ENCODE results near the gene SARNP.
"Not testable (repeated sequence)": the region's sequence is repeated elsewhere in the genome, so short reads cannot be mapped to it uniquely, and the experiment has no call there.

Gene SARNP

GRCh38 chr12:55838361-55838760 is 20.8 kb upstream of the SARNP start:
- no peak for DNase-seq

- not testable (repeated sequence) for DNase-seq
Measured at GRCh38 chr12:55834400-55834799, 16.9 kb upstream of the SARNP start.

- DNase-seq = no peak
Measured at GRCh38 chr12:55833056-55833455, 15.5 kb upstream of the SARNP start.

- no peak for DNase-seq
Measured at GRCh38 chr12:55831447-55831815, 13.9 kb upstream of the SARNP start.

GRCh38 chr12:55830601-55831446 is 13.3 kb upstream of the SARNP start:
- peak; percentile 71 for DNase-seq

- peak; percentile 73 for DNase-seq
Measured at GRCh38 chr12:55829967-55830600, 12.6 kb upstream of the SARNP start.

DNA sequence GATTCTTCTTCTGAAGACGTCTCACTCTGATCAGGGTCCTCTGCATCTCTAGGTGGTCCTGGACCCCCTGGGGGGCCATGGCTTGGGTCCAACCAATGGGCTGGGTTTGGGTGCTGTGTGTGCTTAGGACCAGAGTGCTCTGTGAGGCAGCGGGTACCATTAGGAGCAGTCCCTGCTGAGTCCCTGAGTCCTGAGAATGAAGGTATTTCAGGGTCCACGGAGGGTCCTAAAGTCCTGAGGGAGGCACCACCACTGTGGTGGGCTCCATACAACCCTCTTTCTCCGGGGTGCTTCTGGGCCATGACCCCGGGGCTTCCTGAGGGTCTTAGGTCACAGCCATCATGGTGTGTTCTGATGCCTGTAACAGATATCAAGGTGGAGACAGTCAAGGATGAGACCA is 10.8 kb upstream of the SARNP start:
- DNase-seq = no peak

GRCh38 chr12:55827806-55828205 is 10.3 kb upstream of the SARNP start:
- DNase-seq = no peak

DNA sequence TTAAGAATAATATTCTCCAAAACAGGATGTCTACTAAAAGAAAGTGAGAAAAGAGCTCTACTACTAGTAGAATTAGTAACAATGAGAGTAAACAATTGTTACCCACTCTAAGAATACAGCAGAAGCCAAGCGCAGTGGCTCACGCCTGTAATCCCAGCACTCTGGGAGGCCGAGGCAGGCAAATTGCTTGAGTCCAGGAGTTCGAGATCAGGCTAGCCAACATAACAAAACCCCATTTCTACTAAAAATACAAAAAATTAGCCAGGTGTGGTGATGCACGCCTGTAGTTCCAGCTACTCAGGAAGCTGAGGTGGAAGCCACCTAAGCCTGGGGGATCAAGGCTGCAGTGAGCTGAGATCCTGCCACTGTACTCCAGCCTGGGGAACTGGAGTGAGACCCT is 7.2 kb upstream of the SARNP start:
- no peak for DNase-seq

GRCh38 chr12:55823419-55823818 is 5.9 kb upstream of the SARNP start:
- no peak for DNase-seq

DNA sequence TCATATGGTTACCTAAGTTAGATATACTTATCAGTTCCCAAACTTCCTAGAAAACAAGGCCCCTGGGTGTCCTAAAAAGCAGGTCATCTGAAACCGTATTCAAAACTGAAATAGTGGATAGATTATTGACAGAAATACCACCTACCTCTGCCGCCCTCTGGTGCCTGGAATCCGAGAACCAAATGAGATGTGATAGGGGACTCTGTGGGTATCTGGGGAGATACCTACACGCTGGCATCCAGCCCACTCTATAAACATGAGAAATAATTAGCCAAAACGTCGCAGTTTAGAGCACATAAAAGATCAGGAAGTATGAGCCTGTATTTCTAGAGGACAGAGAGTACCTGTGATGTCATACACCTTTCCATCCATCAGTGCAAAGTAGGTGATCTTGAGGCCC is 4.7 kb upstream of the SARNP start:
- no peak for DNase-seq

GRCh38 chr12:55820679-55821078 is 3.2 kb upstream of the SARNP start:
- DNase-seq = peak; percentile 48

GRCh38 chr12:55818886-55819285 is 1.4 kb upstream of the SARNP start:
- DNase-seq = no peak

GRCh38 chr12:55818140-55818728 is 710 bp upstream of the SARNP start:
- DNase-seq = peak; percentile 89

- peak; percentile 43 for DNase-seq
Measured at GRCh38 chr12:55816881-55817344, 611 bp downstream of the SARNP start.

DNA sequence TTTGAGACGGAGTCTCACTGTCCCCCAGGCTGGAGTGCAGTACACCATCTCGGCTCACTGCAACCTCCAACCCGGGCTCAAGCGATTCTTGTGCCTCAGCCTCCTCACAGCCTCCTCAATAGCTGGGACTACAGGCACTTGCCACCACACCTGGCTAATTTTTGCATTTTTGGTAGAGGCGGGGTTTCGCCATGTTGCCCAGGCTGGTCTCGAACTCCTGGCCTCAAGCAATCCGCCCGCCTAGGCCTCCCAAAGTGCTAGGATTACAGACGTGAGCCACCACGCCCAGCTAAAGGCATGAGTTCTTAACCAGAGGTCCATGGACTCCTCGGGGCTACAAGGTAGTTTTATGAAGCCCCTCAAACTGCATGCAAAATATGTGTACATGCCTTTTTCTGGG is 2.1 kb downstream of the SARNP start:
- DNase-seq = no peak

DNA sequence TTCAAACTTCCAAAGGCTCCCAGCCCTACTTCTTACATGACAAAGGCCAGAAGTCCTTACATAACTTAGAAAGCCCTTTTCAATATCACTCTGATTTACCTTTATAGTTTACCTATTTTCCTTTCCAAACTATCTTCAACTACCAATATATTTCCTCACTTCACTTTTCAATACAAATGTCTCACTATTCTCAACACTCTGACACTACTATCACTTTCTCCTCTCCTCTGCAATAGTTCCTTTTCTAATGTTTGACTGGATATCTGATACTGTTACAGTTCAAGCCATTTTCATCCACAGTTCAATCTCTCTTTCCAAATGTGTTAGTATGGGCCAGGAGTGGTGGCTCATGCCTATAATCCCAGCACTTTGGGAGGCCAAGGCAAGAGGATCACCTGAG is 3.3 kb downstream of the SARNP start:
- no peak for DNase-seq

DNA sequence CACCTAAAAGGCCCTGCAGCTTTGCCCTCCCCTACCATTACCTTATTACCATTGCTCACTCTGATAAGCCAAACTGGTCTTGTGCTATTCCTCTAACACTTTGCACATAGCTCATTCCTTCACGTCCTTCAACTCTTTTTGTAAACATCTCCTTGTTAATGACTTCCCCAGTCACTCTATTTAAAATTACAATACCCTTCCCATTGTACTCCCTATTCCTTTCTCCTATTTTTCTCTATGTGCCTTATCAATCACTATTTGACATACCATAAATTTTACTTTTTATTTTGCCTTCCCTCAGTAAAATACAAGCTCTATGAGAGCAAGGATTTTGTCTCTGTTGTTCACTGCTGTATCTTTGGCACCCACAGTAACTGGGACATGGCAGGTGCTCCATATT is 5.4 kb downstream of the SARNP start:
- DNase-seq = no peak

DNA sequence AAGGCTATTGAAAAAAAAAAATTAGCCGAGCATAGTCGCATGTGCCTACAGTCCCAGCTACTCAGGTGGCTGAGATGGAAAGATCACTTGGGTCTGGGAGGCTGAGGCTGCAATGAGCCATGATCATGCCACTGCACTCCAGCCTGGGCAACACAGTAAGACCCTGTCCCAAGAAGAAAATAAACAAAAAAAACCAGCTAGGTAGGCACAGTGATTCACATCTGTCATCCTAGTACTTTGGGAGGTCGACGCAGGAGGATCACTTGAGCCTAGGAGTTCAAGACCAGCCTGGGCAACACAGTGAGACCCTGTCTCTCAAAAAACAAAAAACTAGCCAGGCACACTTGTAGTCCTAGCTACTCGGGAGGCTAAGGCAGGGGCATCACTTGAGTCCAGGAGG is 8.2 kb downstream of the SARNP start:
- DNase-seq = no peak

DNA sequence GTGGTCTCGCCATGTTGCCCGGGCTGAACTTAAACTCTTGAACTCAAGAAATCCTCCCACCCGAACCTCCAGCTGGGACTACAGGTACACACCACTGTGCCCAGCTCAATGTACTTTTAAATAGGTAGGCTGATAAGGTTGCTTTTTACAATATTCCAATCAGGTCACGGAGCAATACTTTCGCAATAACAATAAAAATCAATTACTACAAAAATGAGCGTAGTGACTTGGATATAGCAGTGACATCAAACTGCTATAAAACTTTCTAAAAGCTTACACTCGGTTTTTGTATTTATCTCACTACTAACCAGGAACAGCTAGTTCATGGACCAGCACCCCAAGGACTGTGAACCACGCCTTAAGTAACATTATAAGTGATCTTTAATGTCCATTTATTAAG is 10.5 kb downstream of the SARNP start:
- DNase-seq = no peak

GRCh38 chr12:55797550-55797949 is 20.0 kb downstream of the SARNP start:
- DNase-seq = no peak

DNA sequence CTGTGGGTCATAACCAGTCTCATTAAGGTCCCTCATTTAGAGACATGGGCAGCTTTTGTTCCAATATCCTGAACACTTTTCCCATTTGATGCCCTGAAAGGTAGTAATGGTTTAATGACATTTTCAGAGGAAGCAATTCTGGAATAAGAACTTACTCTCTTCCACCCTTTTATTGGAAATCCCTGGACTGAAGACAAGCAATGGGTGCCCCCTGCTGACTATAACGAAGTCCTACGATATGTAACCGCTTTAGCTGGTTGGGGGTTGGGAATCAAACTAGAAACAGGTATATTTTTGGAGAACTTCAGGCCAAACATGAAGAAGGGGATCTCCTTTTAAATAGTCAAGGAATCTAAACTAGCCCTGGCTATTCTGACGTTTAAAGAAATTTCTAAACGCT is 20.5 kb downstream of the SARNP start:
- DNase-seq = peak; percentile 76

- DNase-seq = no peak
Measured at GRCh38 chr12:55795950-55796349, 21.6 kb downstream of the SARNP start.

DNA sequence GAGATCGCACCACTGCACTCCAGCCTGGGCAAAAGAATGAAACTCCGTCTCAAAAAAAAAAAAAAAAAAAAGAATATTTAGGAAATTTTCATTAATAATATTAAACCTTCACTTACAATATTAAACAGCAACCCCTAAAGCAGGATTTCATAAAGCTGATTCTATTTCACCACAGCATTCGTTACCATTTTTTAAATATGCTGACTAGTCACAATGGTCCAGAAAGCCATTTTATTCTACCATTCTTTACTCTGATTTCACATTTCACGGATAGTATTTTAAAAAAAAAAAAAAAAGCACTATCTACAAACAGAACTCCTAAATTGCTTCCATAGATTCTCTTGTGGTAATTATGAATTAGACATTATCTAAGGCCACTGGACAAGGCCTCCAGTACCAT is 27.6 kb downstream of the SARNP start:
- no peak for DNase-seq

Measured in OCI-M1 (cell line).